CD1c-positive myeloid dendritic cell (primary cell): Measurements from ENCODE around the gene SYNPO2L.
"Not testable (repeated sequence)": the region's sequence is repeated elsewhere in the genome, so short reads cannot be mapped to it uniquely, and the experiment has no call there.

Experiments
- DNase-seq: peaks from one replicate; pipeline ENCODE4 v3.0.0-alpha.2; 2016; ENCODE audit errors: extremely low spot score

The SYNPO2L gene

DNA sequence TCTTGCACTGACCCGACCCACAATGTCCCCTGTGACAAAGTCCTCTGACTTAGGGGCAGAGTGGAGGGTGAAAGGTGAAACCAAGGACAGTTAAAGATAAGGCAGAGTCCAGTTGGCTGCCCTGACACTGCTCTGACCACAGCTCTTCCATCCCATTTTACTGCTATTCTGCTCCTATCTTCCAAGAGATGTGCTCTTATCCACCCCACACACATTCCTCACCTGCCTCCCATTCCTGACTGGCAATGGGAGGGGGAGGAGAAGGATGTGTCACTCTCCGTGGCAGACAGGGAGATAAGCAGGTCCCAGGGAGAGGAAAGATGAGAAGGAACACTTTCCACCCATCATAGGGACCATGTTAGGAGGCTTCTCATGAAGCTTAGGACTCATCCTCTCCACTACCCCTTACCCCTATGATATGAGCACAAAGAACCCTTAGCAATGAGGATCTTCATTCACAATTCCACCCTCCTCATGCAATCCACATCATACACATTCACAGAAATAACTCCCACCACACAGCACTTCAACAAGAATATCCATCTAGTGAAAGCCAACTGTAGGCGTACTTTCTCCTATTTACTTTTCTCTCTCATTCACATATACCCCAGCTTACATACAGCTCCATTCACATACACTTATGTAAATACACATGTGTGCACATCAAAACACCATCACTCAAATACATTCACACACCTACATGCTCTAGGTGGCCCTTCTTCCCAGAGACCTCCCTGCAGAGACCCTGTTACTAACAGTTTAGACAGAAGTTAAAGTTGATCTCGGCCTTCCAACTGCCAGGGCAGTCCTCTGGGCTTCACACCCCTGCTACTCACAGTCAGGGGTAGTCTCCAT, 6.6 kb downstream of the SYNPO2L start:
- DNase-seq = no peak

DNA sequence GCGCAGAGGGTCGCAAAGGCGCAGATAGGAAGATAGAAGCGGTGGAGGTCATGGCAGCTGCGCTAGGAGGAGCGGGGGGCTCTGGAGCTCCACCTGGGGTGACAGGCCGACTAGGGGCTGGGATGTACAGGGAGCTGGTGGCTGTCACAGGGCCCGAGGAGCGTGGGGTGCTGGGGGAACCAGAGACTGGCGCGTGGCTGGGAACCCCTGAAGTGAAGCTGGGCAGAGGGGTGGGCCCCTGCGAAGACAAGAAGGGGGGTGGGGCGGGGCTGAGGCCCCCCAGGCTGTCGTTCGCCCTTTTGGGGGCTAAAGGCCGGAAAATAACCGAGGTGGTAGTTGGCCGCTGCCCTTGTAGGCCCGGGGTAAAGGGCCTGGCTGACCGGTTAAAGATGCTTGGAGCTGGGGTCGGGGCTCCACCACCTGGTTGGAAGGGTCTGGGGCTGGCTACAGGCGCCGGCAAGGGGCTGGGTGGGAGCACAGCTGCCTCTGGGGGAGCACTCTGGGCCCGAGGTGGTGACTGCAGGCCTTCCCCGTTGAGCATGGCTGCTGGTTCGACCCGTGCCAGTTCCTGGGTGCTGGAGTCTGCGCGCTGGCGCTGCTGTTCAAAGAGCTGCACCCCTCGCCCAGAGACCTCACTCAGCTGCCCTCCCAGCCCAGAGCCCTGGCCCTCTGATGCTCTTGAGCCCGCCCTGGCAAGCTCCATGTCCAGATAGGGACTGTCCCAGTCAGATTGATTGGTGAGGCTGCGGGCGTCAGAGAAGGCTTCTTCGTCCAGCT, 7.8 kb downstream of the SYNPO2L start:
- no peak for DNase-seq

DNA sequence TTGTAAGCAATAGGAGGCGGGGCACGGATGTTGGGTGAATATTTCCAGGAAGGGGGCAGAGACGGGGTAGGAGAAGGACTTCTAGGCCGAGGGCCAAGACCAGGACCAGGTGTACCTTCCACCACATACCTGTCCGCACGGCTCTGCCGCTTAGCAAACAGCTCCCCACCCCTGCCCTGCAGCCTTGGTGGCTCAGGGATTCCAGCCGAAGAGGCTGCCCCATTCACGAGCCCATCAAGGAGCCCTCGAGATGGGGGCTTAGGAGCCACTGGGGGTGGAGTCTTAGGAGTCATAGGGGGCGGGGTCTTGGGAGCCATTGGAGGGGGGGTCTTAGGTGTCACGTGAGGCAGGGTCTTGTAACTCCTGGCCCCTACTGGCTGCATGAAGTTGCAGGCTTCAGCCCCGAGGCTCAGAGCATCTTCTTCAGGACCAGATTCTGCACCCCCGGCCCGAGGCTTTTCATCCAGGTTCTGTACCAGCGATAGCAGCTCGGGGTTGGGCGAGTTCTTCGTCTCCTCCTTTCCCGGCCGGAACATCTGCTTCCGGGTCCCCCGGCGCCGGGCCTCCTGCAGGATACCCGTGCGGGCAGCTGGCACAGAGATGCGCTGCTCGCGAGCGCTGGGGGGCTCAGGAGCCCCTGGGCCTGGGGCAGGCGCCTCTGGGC, 8.5 kb downstream of the SYNPO2L start:
- DNase-seq = peak; percentile 35

DNA sequence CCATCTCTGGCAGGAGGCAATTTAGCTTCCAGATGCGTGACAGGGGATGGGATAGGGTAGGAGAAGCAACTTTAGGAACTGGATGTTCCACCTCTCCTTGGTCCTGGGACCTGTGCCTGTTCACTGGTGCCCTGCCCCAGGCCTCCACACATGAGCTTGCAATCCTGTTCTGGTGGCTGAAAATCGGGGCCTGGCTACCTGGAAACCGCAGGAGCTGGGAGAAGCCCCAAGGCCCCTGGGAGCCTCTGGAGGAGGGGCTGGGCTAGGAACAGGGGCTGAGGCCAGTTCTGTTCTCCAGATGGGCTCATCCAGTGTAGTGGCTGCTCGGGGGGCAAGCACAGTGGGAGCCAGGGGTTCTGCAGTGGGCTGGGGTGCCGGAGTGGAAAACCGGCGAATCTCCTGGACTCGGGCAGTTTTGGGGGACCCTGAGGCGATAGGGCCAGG, 9.2 kb downstream of the SYNPO2L start:
- DNase-seq = no peak

DNA sequence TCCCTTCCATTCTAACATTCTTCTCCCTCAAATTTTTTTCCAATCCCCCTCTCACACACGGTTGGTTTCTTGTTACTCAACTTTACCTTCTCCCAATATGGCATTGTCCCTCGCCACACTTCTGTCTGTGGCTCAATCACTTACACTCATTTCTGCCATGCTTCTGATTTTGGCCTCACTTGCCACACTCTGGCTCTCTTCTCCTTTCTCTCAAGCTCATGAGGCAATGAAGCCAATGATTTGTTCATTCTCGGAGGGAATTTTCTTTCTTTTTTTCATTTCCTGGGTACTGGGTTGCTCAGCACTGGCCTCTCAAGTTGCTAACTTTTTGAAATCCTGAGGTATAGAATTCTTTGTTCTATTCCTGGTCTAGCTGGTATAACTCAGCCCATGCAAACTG, 10.6 kb downstream of the SYNPO2L start:
- peak; percentile 44 for DNase-seq

DNA sequence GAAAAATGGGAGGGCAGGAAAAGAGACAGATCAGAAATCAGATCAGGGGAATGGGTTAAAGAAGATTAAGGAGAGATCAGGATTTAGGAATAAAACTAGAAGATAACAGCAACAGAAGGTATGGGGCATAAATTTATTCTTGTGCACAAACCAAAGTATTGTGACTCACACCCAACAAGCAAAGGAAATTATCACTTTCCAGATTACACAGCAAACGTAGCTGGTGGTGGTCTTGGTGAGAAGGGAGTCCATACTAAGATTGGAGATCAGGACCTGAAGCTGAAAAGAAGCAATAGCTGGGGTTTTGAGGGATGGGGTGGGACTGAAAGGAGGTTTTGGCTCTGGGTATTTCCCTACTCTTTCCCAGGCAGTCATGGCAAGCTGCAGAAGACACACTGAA, 11.1 kb downstream of the SYNPO2L start:
- no peak for DNase-seq

DNA sequence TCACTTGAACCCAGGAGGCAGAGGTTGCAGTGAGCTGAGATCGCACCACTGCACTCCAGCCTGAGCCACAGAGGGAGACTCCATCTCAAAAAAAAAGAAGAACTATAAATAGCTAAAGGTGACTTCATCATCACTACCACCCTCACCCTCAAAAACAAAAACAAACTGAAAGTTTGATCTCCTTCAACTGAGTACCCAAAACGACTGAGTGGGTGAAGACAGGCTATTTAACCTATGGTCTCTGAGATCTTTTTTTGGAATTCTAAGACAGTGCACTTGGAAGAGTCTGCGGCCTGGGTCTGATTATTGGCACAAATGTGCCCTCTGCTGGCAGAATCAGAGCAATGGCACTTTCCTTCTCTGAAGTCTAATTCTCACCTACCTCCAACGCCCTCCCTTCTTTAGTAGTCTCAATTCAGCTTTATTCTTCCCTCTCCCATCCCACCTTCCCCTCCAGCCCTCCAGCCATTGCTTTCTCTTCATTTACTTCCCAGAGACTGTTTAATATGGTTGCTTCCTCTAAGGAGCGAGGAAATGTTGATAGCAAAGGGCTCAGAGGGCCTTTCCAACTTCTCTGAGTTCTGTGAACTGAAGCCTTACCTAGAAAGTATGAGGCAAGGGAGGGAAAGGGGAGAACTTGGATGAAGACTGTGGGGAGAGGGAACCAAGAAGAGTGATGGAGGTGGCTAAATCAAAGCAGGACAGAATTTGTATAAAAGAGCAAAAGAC, 11.7 kb downstream of the SYNPO2L start:
- DNase-seq = peak; percentile 70

DNA sequence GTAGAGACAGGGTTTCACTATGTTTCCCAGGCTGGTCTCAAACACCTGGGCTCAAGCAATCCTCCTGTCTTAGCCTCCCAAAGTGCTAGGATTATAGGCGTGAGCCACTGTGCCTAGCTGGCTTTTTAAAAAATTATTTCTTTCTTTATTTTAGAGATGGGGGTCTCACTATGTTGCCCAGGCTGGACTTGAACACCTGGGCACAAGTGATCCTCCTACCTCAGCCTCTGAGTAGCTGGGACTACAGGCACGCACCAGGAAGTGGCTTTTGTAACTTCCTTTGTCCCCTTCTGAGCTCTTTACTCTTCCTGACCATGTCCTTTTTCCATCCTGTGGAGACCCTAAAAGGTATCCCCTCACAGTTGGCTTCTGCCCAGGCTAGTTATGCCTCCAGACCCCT, 12.5 kb downstream of the SYNPO2L start:
- DNase-seq = no peak

DNA sequence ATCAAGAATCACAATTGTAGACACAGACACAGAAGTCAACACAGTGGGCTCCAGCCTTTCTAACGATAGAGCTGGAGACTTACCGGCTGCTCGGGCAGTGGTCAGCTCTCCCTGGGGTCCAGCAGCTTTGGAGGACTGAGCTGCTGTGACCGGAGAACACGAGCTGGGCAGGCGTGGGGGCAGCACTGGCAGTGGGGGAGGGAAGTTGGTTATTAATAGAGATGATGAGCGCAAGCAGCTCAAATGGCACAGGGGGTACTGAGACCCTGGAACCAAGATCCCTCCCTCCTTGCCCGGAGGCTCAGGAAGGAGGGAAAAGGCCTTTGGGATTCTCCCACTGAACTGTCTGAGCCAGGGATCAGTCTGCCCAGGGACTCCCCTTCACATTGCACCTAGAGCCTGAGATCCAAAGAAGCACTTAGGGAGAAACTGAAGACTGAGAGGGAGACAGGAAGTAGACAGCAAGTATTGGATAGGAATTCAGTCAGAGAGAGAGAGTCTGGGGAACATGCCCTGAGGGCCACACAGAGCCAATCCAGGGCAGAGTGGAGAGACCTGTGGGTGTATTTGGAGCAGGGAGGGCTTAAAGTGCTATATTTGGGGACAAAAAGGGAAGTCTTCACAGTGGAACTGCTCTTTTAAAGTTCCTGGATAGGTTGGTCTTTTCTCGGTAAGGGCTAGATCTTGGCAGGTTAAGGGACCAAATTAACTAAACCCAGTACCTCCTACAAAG, 14.3 kb downstream of the SYNPO2L start, which contains the start of gene MYOZ1:
Gene MYOZ1, minus strand, starts transcription at position 147 of the 733 bp plus-strand sequence. CDS start 1,457 bp downstream, outside the sequence.
- DNase-seq = peak; percentile 68

DNA sequence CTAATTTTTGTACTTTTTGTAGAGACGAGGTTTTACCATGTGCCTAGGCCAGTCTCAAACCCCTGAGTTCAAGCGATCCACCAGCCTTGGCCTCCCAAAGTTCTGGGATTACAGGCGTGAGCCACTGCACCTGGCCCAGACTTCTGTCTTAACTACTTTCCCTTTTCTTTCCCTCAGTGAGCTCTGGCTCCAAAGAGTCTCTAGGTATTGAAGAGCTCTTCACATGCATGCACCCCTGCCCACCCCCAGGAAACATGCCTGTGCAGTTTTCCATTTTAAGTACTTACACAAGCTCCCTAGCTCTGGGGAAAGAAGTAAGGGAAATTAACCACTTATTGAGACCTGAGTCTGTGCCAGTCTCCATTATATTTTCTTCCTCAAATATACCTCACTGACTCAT, 16.5 kb downstream of the SYNPO2L start:
- DNase-seq = no peak

DNA sequence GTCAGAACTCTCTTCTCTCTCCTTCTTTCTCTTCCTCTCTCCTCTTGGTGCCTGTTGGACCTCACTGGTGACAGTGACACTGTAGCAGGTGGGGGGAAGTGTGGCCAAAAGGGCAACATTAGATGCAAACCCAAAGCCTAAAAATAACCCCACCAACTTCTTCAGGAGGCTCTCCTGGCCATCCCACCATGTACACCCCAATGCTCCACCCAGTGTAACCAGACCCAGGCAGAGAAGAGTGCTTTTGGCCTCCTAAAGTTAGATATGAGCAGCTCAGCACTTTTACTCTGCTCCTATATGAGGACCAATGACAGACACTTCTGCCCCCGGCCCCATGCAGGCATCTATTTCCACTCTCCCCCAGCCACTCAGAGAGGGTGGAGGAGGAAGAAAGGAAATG, 20.0 kb downstream of the SYNPO2L start:
- DNase-seq = no peak

DNA sequence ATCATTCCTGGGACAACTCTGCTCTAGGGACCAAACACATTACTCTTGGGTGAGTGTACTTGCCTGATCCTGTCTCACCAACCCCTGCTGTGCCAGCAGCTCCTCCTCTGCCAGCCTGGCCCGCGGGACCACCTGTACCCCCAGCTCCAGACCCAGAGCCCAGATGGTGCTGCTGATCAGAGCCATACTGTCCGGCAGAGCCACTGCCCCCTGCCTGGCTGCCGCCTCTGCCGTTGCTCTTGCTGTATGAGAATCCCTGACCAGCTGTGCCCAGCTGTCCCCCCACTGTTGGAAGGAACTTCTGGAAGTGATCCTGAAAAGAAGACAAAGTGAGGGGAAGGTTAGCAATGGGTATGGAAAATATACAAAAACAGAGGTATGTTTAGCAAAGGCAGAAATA, 21.4 kb downstream of the SYNPO2L start:
- no peak for DNase-seq

DNA sequence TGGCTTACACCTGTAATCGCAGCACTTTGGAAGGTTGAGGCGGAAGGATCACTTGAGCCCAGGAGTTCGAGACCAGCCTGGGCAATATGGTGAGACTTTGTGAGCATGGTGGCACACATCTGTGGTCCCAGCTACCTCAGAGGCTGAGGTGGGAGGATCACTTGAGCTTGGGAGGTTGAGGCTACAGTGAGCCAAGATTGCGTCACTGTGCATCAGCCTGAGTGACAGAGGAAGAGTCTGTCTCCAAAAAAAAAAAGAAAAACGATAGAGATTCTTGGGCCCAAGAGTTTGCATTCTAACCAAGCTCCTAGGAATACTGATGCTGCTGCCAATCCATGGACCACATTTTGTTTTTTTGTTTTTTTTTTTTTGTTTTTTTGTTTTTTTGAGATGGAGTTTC, 26.7 kb downstream of the SYNPO2L start:
- no peak for DNase-seq

DNA sequence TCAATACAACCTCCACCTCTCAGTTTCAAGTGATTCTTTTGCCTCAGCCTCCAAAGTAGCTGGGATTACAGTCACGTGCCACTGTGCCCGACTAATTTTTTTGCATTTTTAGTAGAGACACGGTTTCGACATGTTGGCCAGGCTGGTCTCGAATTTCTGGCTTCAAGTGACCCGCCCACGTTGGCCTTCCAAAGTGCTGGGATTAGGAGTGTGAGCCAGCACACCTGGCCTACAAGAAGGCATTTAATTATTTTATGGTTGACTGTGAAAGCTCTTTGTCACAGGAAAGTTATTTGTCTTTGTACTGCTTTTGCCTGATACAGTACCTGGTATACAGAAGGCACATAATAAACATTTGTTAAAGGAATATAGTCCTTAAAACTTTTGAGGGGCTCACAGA, 27.4 kb downstream of the SYNPO2L start:
- DNase-seq = no peak

DNA sequence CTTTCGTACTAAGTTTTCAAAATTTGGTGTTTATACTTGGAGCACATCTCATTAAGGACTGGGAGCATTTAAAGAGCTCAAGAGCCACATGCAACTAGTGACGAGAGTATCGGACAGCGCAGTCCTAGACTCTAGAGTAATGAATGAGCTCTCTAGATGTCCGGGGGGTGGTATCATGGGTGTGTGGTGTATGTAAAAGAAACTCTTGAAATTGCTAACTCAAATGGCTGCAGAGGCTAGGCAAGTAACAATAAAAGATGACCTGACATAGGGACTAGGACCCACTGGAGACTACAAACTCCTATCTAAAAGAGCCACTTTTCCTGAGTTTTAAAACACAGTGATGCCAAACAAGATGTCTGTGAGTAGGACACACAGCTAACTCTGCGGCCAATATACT, 28.5 kb downstream of the SYNPO2L start:
- no peak for DNase-seq

DNA sequence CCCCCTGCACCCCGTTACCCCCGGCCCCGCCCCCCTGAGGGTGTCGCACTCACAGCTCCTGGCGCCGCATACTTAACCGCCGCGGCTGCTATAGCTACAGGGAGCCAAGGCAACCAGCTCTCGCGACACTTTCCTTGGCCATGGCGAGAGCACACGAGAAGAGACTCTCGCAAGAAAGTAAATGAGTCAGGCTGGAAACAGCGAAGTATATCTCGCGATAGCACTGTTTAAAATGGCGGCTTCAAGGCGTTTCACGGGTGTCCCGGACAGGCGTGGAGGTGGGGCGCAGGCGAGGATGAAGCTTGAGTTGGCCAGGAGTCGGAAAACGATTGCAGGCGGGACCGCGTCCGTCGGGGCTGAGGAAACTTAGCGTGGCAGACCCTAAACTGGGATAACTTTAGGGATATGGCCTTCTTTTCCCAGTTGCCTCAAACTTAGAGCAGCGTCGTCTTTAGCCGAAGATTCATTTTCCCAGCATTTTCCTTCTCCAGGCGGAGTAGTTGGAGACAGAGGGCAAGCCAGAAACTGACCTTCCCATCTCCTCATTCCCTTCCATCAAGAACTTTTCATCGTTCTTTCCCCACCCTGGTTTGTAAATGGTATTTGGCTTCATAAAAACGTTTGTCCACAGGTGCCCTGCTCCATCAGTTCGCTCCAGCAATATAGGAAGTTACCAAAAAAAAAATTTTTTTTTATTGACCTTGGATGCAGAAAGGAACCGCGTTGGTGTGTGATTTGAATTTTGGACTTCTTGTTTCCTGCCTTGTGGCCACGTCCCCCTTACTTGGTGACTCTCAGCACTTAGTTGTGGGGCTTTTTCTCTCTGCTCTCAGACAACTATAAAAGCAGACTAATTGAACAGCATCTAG, 29.7 kb downstream of the SYNPO2L start:
- peak; percentile 99 for DNase-seq

DNA sequence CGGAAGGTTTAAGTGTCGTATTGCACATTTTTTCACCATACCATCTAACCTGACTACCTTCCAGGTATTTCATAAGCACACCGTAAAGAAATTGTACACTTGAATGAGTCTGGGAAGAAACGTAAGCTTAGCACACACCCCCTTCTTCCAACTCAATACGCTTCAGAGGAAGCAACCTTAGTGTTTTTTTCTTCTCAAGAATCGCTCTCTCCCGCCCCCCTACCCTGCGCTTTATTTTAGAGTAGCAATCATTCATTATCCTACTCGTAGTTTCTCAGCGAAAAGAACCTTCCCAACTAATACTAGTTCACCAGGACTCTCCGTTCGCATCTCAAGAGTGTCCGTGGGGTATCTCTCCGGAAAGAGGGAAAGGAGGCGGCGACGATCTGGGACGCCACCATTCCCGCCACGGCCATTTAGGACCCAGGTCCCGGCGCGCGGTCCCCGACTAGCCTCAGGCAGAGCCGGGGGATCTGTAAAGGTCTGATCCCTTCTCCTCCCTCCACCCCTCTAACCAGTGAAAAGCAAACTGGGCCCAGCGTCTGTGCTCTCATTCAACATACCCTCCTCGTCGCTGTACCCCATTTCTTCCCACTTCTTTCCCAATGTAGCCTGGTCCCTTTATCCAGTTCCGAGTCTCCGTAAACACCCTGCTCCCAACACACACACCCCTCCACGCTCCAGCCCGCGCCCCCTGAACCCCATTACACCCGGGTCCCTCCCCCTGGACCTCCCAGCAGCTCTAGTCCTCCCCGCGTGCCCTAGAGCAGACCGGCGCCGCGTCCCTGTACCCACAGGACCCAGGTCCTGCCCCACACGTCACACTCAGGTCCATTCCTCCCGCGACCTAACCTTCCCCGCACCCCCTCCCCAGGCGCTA, 30.6 kb downstream of the SYNPO2L start:
- peak; percentile 38 for DNase-seq

DNA sequence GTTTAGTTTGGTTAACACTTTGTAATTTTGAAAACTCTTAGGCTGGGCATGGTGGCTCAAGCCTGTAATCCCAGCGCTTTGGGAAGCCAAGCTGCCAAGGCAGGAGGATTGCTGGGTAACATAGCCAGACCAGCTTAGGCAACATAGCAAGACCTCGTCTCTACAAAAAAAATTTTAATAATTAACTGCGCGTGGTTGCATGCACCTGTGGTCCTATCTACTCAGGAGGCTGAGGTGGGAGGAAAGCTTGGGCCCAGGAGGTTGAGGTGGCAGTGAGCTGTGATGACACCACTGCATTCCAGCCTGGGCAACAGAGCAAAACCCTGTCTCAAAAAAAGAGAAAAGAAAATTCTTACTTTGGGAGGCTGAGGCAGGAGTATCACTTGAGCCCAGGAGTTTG, 32.8 kb downstream of the SYNPO2L start:
- DNase-seq = no peak

DNA sequence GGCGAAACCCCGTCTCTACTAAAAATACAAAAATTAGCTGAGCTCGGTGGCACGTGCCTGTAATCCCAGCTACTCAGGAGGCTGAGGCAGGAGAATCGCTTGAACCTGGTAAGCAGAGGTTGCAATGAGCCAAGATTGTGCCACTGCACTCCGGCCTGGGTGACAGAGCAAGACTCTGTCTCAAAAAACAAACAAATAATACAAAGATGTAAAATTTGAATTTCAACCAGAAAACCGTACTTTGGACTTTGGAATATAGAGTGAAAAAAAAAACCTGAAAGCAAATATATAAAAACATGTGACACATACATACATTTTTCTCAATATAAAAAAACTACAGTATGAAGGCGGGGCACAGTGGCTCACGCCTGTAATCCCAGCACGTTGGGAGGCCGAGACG, 34.9 kb downstream of the SYNPO2L start:
- not testable (repeated sequence) for DNase-seq
